Inflammatory macrophage (primary cell): ENCODE measurements around the gene C10orf95.

Experiments
- DNase-seq, 2 donors: peaks; one replicate each; pipeline ENCODE4 v3.0.0-alpha.2; 2020 to 2022

C10orf95 gene

DNA sequence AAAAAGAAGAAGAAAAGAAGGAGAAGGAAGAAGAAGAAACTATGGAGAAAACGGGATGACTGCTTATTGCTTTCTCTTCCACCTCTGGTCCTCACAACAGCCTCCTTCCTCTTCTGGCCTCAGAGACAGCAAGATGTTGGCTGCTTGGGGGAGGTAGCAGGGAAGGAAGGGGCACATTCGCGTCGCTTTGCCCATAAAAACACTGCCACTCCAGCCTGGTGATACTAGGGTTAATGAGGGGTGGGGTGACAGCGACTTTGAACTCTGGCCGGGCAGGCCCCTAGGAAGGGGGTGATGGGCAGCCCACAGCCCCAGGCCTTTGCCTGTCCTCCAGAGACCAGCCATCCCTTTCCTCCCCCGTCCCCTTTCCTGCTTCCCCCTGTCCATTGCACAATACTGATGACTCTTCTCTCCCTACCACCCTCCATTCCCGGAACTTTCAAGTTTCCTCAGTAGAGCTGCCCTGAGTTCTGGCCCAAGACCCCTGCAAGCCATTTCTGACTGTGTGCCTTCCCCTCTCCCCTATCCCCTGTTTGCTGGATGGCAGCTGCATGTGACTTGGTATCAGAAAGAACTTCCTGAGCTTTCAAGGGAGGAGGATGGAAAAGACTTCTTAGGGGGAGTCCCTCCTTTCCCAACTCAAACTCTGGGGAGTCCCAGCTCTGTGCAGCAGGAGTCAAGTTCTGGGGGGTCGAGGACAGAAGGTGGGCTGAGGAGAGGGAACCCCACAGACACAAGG, 16.8 kb downstream of the C10orf95 start:
- peak; percentile 41 to 54 for DNase-seq

- DNase-seq: peak; percentile 33 to 36
Observed at GRCh38 chr10:102433619-102434046, 17.7 kb downstream of the C10orf95 start.

GRCh38 chr10:102432162-102432950, 19.0 kb downstream of the C10orf95 start, which contains the start of gene CUEDC2:
Gene CUEDC2, minus strand, starts transcription at chr10:102432574. Its CDS starts 7,386 bp downstream, at chr10:102425188.
- peak; percentile 96 to 98 for DNase-seq

- no peak for DNase-seq
Observed at GRCh38 chr10:102431452-102432124, 19.8 kb downstream of the C10orf95 start.

DNA sequence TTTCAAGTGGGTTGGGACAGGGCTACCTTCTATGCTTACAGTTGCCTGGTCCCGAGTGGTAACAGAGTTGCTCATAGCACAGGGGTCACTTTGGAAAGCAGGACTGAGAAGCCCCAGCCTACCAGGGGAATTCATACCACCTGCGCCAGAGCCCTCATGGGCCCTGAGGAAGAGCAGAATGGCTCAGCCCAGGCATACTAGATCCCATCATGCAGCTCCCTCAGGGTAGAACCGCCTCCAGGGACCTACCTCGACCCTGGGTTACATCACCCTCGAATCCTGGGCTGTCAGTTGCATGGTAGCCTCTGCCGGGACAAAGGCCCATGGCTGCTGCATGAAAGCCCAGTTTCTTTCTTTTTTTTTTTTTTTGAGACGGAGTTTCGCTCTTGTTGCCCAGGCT, 21.9 kb downstream of the C10orf95 start:
- no peak for DNase-seq

DNA sequence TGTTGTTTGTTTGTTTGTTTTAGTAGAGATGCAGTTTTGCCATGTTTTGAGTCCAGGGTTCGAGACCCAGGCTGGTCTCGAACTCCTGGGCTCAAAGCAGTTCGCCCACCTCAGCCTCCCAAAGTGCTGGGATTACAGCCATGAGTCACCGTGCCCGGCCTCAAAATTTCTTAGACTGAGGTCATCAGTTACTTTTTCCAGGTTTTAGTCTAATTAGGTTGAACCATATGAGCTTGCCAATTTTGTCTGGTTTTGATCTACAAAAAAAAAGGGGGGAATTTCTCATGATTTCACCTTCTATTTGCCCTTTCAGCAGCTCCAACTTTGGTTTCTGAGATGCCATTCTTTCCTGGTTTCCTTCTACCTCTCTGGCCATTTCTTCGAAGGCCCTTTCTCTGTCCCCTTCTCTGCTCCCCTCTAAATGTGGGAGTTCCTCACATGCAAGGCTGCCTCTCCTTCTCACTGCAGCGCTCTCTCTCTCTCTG, 24.5 kb downstream of the C10orf95 start:
- DNase-seq: no peak

- DNase-seq: no peak
Observed at GRCh38 chr10:102425444-102425843, 25.9 kb downstream of the C10orf95 start.

GRCh38 chr10:102424916-102425315, 26.4 kb downstream of the C10orf95 start:
- DNase-seq: no peak

GRCh38 chr10:102424145-102424544, 27.2 kb downstream of the C10orf95 start:
- no peak for DNase-seq

DNA sequence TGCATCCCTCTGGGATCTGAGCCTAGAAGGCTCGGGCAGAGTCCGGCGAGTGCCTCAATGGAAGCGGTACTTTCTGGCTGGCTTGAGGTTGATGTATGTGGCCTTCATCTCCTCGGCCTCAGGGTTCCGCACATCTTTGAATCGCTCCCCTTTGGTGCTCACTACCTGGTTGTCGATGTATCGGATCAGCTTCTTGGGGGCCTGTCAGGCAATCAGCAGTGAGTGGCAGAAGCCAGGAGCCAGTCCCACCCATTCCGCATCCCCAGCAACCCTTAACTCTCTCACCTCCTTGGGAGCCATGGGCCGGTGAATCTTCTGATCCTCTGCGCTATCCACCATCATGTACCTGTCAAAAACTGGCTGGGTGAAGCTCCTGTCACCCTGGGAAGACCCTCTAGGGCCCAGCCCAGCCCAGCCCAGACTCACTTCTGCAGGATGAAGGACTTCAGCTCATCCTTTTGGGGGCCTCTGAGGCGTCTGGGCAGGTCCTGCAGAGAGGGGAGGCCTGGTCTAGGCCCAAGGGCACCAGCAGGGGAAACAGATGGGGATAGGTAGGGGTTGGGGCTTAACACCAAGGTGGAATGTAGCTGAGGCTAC, 27.9 kb downstream of the C10orf95 start:
- no peak for DNase-seq

- peak; percentile 81 to 87 for DNase-seq
Observed at GRCh38 chr10:102422545-102423129, 28.7 kb downstream of the C10orf95 start.

DNA sequence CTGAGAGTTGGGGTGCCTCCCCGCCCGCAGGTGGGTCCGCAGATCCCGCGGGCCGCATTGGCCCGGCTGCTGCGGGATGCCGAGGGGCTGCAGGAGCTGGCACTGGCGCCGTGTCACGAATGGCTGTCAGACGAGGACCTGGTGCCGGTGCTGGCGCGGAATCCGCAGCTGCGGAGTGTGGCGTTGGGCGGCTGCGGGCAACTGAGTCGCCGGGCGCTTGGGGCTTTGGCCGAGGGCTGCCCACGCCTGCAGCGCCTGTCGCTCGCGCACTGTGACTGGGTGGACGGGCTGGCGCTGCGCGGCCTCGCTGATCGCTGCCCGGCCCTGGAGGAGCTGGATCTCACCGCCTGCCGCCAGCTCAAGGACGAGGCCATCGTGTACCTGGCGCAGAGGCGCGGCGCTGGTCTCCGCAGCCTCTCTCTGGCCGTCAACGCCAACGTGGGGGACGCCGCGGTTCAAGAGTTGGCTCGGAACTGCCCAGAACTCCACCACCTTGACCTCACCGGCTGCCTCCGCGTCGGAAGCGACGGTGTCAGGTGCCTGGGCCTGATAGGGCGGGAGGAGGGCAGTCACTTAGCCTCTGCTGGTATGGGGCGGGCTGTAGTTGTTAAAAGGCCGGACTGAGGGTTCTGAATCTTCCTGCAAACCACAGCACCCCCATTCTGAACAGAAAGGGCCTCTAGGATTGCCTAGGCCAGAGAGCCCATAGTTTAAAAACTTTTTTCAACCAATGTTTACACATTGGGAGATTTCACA, 29.4 kb downstream of the C10orf95 start:
- DNase-seq: peak; percentile 23 to 63

DNA sequence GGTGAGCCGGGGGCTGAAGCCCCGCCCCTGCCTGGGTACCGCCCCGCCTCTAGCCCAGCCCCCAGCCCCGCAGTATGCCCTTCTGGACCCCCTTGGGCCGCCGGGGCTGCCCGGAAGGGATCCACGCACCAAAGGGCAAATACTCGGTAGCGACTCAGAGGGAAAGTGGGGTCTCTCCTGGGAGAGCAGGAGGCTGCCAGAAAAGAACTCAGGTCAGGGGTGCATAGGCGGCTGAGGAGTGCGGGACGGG, 29.9 kb downstream of the C10orf95 start:
- DNase-seq: no peak

DNA sequence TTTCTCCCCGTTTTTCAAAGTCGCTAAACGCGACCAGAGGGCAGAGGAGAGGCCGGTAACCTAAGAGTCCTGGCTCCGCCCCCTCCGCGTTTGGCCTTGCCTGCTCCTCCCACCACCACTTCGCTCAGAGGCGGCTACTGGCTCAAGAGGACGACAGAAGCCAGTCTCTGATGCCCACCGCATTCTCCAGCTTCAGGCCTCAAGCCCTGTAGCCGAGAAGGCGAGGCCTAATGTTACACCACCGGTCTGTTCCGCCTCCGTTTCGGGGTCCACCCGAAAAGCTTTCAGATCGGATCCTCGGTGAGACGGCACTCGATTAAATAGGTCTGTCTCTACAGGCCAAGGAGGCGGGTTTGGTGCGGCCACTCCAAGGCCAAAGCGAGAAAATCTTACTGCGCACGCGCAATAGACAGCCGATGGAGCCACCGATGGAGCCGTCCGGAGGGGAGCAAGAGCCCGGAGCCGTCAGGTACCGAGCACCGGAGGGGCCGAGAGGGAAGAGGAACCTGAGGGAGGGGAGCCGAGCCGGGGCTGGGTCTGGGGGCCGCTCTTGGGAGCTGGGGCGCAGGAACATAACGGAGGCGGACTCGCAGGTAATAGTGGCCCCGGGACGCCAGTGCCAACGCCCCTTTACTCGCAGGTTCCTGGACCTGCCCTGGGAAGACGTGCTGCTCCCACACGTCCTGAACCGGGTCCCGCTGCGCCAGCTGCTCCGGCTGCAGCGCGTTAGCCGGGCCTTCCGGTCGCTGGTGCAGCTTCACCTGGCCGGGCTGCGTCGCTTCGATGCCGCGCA, 30.4 kb downstream of the C10orf95 start, which contains the start of gene FBXL15:
FBXL15 (plus strand) TSS at position 123 of the 793 bp plus-strand sequence; CDS start at position 417, 294 bp downstream.
- peak; percentile 99 for DNase-seq

DNA sequence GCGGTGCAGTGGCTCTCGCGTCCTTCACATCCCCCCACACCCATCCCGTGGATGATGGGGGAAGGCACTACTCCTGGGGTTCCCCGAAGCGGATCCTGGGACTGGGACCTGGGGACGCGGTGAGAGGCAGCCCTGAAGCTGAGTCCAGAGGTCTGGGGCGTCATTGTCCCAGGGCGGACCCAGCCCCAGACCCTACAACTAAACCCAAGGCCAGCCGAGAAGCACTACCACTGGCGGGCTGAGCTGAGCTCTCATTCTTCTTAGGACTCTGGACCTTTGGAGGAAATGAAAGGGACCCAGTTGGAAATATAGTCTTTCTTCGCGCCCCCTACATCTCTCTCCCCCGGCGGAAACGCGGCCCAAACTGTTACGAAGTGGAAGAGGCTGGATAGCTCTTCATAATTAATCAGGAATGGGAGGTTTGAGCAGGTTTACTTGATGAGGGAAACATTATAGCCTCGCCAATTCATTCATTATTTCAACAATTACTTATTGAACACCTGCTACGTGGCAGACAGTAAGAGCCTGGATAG, 31.1 kb downstream of the C10orf95 start:
- no peak for DNase-seq

GRCh38 chr10:102419269-102420180, 31.8 kb downstream of the C10orf95 start:
- peak in 1 of 2 donors; percentile 8 for DNase-seq

DNA sequence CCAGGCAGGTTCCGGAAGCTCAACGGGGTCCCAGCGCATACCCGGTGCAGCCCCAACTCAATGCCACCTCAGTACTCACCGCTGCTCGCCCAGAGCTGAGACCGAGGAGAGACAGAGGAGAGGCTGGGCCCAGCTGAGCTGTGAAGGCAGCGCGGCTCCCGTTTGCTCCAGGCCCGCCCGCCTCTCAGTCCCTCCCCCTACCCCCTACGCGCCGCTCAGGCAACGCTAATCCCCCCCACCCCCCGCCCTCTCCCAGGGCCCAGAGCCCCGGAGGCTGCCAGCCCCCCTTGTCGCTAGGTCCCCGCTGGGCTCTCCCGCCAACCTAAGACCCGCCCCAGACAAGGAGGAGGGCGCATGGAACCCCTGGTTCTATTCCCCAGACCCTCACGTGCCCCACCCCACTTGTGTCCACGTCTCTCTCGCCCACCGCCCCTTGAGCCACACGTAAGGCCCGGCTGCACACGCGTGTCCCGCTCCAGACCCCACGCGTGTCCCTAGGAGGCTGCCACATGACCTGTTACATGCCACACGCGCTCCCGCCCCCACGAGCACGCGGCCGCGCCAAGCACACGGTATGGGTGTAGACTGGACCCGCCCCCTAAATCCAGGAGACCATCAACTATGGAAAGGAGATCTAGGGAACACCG, 32.6 kb downstream of the C10orf95 start, which contains the start of gene PSD:
PSD (minus strand) TSS at position 164 of the 647 bp plus-strand sequence. CDS start 1,747 bp downstream, outside the sequence.
- no peak for DNase-seq

DNA sequence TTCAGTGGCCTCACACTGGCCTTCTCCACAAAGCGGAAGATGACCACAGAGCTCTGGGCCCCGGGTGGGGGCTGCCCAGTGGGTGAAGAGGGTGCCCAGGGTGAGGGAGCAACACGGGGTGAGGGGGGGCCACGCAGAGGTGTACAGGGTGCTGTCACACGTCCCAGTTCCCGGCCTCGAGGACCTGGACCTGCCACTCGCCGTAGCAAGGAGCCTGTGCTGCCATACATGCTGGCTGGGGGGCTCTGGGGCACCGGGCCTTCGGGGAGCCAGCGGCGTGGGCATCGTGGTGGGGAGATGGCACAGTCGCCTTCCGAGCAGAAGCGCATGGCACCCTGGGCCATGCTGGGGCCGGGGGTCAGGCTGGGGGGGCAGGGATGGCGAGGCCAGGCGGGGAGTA, 34.6 kb downstream of the C10orf95 start:
- DNase-seq: no peak

DNA sequence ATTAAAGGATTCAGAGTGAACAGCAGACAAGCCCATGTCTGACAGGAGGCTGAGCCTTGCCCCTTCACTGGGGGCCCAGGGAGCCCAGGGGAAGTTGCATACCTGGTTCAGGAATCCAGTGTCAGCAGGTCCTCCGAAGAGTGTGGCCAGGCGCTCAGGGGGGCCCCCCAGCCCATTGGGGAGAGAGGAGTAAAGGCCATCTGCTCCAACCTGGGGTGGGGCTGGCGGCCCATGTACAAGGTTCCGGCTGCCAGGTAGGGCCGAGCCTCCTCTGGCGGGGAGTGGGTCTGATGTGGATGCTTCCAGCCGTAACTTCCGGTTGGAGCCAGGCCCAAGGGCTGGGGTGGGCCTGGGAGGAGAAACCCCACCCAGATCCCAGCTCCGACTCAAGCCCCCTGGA, 35.1 kb downstream of the C10orf95 start:
- DNase-seq: no peak
